ENCODE measurements around the gene SLC30A2. TPM values are rescaled to one million over a fixed set of nuclear protein-coding genes. Genes with fewer than 3 reads are reported as not detected.

SLC30A2 gene
- total RNA-seq, 1 donor from 2014 or later = 5.0 TPM

- DNase-seq (ENCODE audit: low spot score) = no peak
- intact Hi-C loops (cut with DNase I) = no loop called here
Measured at GRCh38 chr1:26029054-26029863, 16.7 kb downstream of the SLC30A2 start.

GRCh38 chr1:26028490-26028980, 17.4 kb downstream of the SLC30A2 start:
- intact Hi-C loops (cut with DNase I) = no loop called here
- DNase-seq (ENCODE audit: low spot score) = no peak

GRCh38 chr1:26027716-26028489, 18.0 kb downstream of the SLC30A2 start:
- intact Hi-C loops (cut with DNase I) = no loop called here
- DNase-seq (ENCODE audit: low spot score) = no peak

- DNase-seq (ENCODE audit: low spot score) = no peak
- intact Hi-C loops (cut with DNase I) = no loop called here
Measured at GRCh38 chr1:26025517-26025916, 20.4 kb downstream of the SLC30A2 start.

- no peak for DNase-seq (ENCODE audit: low spot score)
- intact Hi-C loops (cut with DNase I) = no loop called here
Measured at GRCh38 chr1:26025060-26025459, 20.9 kb downstream of the SLC30A2 start.

- intact Hi-C loops (cut with DNase I) = no loop called here
- DNase-seq (ENCODE audit: low spot score) = no peak
Measured at GRCh38 chr1:26023826-26024225, 22.1 kb downstream of the SLC30A2 start.

- intact Hi-C loops (cut with DNase I) = no loop called here
- DNase-seq (ENCODE audit: low spot score) = no peak
Measured at GRCh38 chr1:26023009-26023408, 22.9 kb downstream of the SLC30A2 start.

- intact Hi-C loops (cut with DNase I) = no loop called here
Measured at GRCh38 chr1:26022404-26022779, 23.5 kb downstream of the SLC30A2 start.

GRCh38 chr1:26021647-26022403, 24.1 kb downstream of the SLC30A2 start, which contains the start of gene EXTL1:
TSS of gene EXTL1 (plus strand) at chr1:26021775. CDS start at chr1:26022647, 872 bp downstream.
- intact Hi-C loops (cut with DNase I) = loop anchor here (1.0 to 2.0 kb wide), 2 partner anchors 45 to 72 kb away; partner anchors contain the start of gene TRIM63
- peak; percentile 89 for DNase-seq (ENCODE audit: low spot score)

More at GRCh38 chr1:26022404-26022779, 23.5 kb downstream of the SLC30A2 start:
- DNase-seq (ENCODE audit: low spot score) = no peak

- no peak for DNase-seq (ENCODE audit: low spot score)
Measured at GRCh38 chr1:26020941-26021646, 24.8 kb downstream of the SLC30A2 start.

GRCh38 chr1:26020330-26020768, 25.6 kb downstream of the SLC30A2 start:
- intact Hi-C loops (cut with DNase I) = loop anchor here (2.0 kb wide), 1 partner anchor 46 kb away; the partner anchor contains the start of gene TRIM63
- peak; percentile 90 for DNase-seq (ENCODE audit: low spot score)

More at GRCh38 chr1:26020941-26021646, 24.8 kb downstream of the SLC30A2 start:
- intact Hi-C loops (cut with DNase I) = loop anchor here (1.0 to 2.0 kb wide), 2 partner anchors 46 to 73 kb away; partner anchors contain the start of gene TRIM63

- intact Hi-C loops (cut with DNase I) = loop anchor here (2.0 kb wide), 1 partner anchor 47 kb away; the partner anchor contains the start of gene TRIM63
- no peak for DNase-seq (ENCODE audit: low spot score)
Measured at GRCh38 chr1:26019641-26020315, 26.1 kb downstream of the SLC30A2 start.

GRCh38 chr1:26017606-26018005, 28.3 kb downstream of the SLC30A2 start:
- intact Hi-C loops (cut with DNase I) = no loop called here
- no peak for DNase-seq (ENCODE audit: low spot score)

GRCh38 chr1:26016953-26017545, 28.9 kb downstream of the SLC30A2 start:
- intact Hi-C loops (cut with DNase I) = no loop called here
- no peak for DNase-seq (ENCODE audit: low spot score)

GRCh38 chr1:26016258-26016952, 29.5 kb downstream of the SLC30A2 start:
- DNase-seq (ENCODE audit: low spot score) = no peak
- intact Hi-C loops (cut with DNase I) = no loop called here

- intact Hi-C loops (cut with DNase I) = no loop called here
- no peak for DNase-seq (ENCODE audit: low spot score)
Measured at GRCh38 chr1:26015358-26015757, 30.6 kb downstream of the SLC30A2 start.

GRCh38 chr1:26014179-26014578, 31.7 kb downstream of the SLC30A2 start:
- DNase-seq (ENCODE audit: low spot score) = no peak
- intact Hi-C loops (cut with DNase I) = no loop called here
